Measurements from ENCODE around the gene KBTBD8. TPM values are rescaled to one million over a fixed set of nuclear protein-coding genes. Genes with fewer than 3 reads are reported as not detected.

Gene KBTBD8
- total and polyA plus RNA-seq, 2 donors (not counting 1 experiment from before 2014, with no cell fraction given) = 27.6 to 31.6 TPM

DNA sequence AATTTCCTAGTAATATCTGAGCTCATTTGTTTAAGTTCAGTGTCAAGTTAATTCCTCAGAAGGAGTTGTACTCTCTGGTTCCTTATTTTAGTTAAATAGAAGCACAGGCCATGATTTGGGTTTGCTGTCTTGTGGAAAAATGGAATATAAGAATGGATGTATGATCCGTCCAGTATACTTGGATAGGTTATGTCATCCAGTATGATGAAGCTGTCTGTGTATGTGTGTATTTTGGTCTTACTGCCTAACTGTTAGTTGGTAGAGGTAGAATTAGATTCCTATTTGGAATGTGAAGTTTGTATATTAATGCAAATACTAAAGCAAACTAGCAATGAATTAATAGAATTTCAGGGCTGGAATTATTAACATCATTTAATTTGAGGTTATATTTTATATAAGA is 7.9 kb downstream of the KBTBD8 start:
- ATAC-seq (ENCODE audit: low read depth) (no peak), DNase-seq (no peak)
- no peaks in the 10 kb centered on the region for H3K9me3 ChIP-seq (ENCODE audit: control extremely low read depth in 1 of 3, control insufficient read depth in 2 of 3, insufficient read depth in 1 of 3, low read length in 2 of 3)
- H3K4me3 ChIP-seq (ENCODE audit: control extremely low read depth in 1 of 5, extremely low read depth in 1 of 5, insufficient read depth in 1 of 5, low read depth in 2 of 5, low read length in 4 of 5) = peak overlapping the region in 1 of 5 experiments; percentile 28
- CTCF ChIA-PET = interaction anchor here (1.1 to 2.5 kb wide), 4 partner anchors 11 to 108 kb away, joined by 3 to 11 read pairs (median 6); no protein-coding TSS in a partner anchor
- Mint-ChIP-seq H3K4me3 (peak overlapping the region; percentile 76), H3K9me3 (ENCODE audit: insufficient read depth) (no peaks in the 10 kb centered on the region), H3K27me3 (no peaks in the 10 kb centered on the region), H3K4me1 (peaks cover 82% of the 10 kb centered on the region), H3K27ac (peak overlapping the region; percentile 50)
- H3K27ac ChIP-seq (ENCODE audit: low read length in 2 of 2) = peak overlapping the region in 1 of 2 donors; percentile 52
- TF ChIP-seq, protein P1, sequence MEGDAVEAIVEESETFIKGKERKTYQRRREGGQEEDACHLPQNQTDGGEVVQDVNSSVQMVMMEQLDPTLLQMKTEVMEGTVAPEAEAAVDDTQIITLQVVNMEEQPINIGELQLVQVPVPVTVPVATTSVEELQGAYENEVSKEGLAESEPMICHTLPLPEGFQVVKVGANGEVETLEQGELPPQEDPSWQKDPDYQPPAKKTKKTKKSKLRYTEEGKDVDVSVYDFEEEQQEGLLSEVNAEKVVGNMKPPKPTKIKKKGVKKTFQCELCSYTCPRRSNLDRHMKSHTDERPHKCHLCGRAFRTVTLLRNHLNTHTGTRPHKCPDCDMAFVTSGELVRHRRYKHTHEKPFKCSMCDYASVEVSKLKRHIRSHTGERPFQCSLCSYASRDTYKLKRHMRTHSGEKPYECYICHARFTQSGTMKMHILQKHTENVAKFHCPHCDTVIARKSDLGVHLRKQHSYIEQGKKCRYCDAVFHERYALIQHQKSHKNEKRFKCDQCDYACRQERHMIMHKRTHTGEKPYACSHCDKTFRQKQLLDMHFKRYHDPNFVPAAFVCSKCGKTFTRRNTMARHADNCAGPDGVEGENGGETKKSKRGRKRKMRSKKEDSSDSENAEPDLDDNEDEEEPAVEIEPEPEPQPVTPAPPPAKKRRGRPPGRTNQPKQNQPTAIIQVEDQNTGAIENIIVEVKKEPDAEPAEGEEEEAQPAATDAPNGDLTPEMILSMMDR (IDR thresholded peaks at IDR 0.05) = no peak
- TF ChIP-seq EZH2 (IDR thresholded peaks at IDR 0.05; ENCODE audit: borderline replicate concordance, insufficient read depth, low read depth, low read length, poor library complexity, severe bottlenecking) = no peak
- H3K4me1 ChIP-seq (ENCODE audit: control insufficient read depth in 2 of 2, insufficient read depth in 2 of 2, low read length in 2 of 2) = peaks cover 31 to 58% of the 10 kb centered on the region in 2 donors
- H4K20me1 ChIP-seq (ENCODE audit: control insufficient read depth, insufficient read depth, low read length, poor library complexity, severe bottlenecking) = peaks cover 23% of the 10 kb centered on the region
- no peaks in the 10 kb centered on the region for H3K27me3 ChIP-seq (replicated peaks in 1 of 4; ENCODE audit: control extremely low read depth in 1 of 4, control insufficient read depth in 3 of 4, insufficient read depth in 4 of 4, low read length in 3 of 4)
- H3K79me2 ChIP-seq (ENCODE audit: control insufficient read depth, insufficient read depth, low read length) = peaks cover 100% of the 10 kb centered on the region
- peaks cover 17 to 74% of the 10 kb centered on the region in 2 experiments for H3K36me3 ChIP-seq (replicated peaks in 1 of 2; ENCODE audit: control extremely low read depth in 1 of 2, control insufficient read depth in 1 of 2, extremely low read depth in 1 of 2, insufficient read depth in 2 of 2, low read length in 1 of 2)
- H2AFZ ChIP-seq (ENCODE audit: insufficient read depth, low read depth, low read length, poor library complexity, severe bottlenecking) = no peak overlapping the region
- POLR2A ChIA-PET = interaction anchor here (0.5 kb wide), 1 partner anchor 8 kb away, joined by 4 read pairs; the partner anchor contains the start of gene KBTBD8
- peak overlapping the region; percentile 22 for H3K9ac ChIP-seq (ENCODE audit: low read length)
- peak overlapping the region; percentile 53 for H3K4me2 ChIP-seq (replicated peaks; ENCODE audit: low read depth, low read length, poor library complexity, severe bottlenecking)
- 80% methylated on average over 1 of the region's 1 CpG for WGBS (ENCODE audit: insufficient coverage)
- intact Hi-C loops (cut with micrococcal nuclease) = loop anchor here (1.0 kb wide), 1 partner anchor 10 kb away; no protein-coding TSS in a partner anchor

DNA sequence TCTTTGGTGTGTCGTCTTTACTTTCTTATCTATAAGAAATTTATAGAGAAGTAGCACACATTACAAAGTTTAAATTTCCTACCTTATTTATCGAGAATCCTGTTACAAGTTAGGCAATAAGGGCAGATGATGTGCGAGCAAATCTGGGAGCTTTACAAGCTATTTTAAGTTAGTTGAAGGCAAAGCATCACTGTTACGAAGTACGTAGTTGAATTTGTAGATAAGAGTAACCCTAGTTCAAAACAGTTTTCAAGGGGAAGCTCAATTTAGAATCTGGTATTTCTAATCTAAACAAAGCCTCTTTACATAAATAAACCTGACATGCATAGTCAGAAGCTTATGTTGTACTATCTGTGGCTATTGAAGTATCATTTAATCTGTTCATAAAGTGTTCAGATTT is 8.4 kb downstream of the KBTBD8 start:
- POLR2A ChIA-PET = interaction anchor here (0.5 kb wide), 1 partner anchor 9 kb away, joined by 4 read pairs; the partner anchor contains the start of gene KBTBD8
- peak overlapping the region; percentile 22 for H3K9ac ChIP-seq (ENCODE audit: low read length)
- H3K27me3 Mint-ChIP-seq = no peaks in the 10 kb centered on the region
- H3K36me3 ChIP-seq (replicated peaks in 1 of 2; ENCODE audit: control extremely low read depth in 1 of 2, control insufficient read depth in 1 of 2, extremely low read depth in 1 of 2, insufficient read depth in 2 of 2, low read length in 1 of 2) = peaks cover 18 to 76% of the 10 kb centered on the region in 2 experiments
- TF ChIP-seq, protein P1 (IDR thresholded peaks at IDR 0.05) = no peak
- TF ChIP-seq EZH2 (IDR thresholded peaks at IDR 0.05; ENCODE audit: borderline replicate concordance, insufficient read depth, low read depth, low read length, poor library complexity, severe bottlenecking) = no peak
- no peaks in the 10 kb centered on the region for H3K9me3 Mint-ChIP-seq (ENCODE audit: insufficient read depth)
- H3K27ac Mint-ChIP-seq = peak overlapping the region; percentile 46
- intact Hi-C loops (cut with micrococcal nuclease) = no loop called here
- H3K79me2 ChIP-seq (ENCODE audit: control insufficient read depth, insufficient read depth, low read length) = peaks cover 100% of the 10 kb centered on the region
- CTCF ChIA-PET = interaction anchor here (1.1 to 2.5 kb wide), 4 partner anchors 10 to 107 kb away, joined by 3 to 11 read pairs (median 6); no protein-coding TSS in a partner anchor
- H3K9me3 ChIP-seq (ENCODE audit: control extremely low read depth in 1 of 3, control insufficient read depth in 2 of 3, insufficient read depth in 1 of 3, low read length in 2 of 3) = no peaks in the 10 kb centered on the region
- no peak for DNase-seq
- H3K4me3 Mint-ChIP-seq = peak overlapping the region; percentile 63
- no peak overlapping the region for H2AFZ ChIP-seq (ENCODE audit: insufficient read depth, low read depth, low read length, poor library complexity, severe bottlenecking)
- H3K27ac ChIP-seq (ENCODE audit: low read length in 2 of 2) = no peak overlapping the region
- H4K20me1 ChIP-seq (ENCODE audit: control insufficient read depth, insufficient read depth, low read length, poor library complexity, severe bottlenecking) = peaks cover 23% of the 10 kb centered on the region
- H3K4me3 ChIP-seq (ENCODE audit: control extremely low read depth in 1 of 5, extremely low read depth in 1 of 5, insufficient read depth in 1 of 5, low read depth in 2 of 5, low read length in 4 of 5) = peak overlapping the region in 1 of 5 experiments; percentile 28
- peaks cover 79% of the 10 kb centered on the region for H3K4me1 Mint-ChIP-seq
- no peak for ATAC-seq (ENCODE audit: low read depth)
- H3K4me2 ChIP-seq (replicated peaks; ENCODE audit: low read depth, low read length, poor library complexity, severe bottlenecking) = peak overlapping the region; percentile 53
- peaks cover 26 to 53% of the 10 kb centered on the region in 2 donors for H3K4me1 ChIP-seq (ENCODE audit: control insufficient read depth in 2 of 2, insufficient read depth in 2 of 2, low read length in 2 of 2)
- WGBS (ENCODE audit: insufficient coverage) = no CpG with 5 or more reads among the region's 5 CpGs
- H3K27me3 ChIP-seq (replicated peaks in 1 of 4; ENCODE audit: control extremely low read depth in 1 of 4, control insufficient read depth in 3 of 4, insufficient read depth in 4 of 4, low read length in 3 of 4) = no peaks in the 10 kb centered on the region
